WTC11 (cell line): ENCODE results near the gene RIMBP2. TPM values are rescaled to one million over a fixed set of nuclear protein-coding genes. Genes with fewer than 3 reads are reported as not detected.

Experiments
- ATAC-seq: fragments of 200-7000 bp; cut with Tn5 transposase; 2 replicates; pipeline ENCODE4 v1.10.0; 2021; ENCODE audit warnings: mild to moderate bottlenecking, moderate library complexity
- CTCF ChIA-PET: fragments of 300-600 bp; sonication (Branson Sonifier 250); formaldehyde crosslinking; loops from one replicate; lab custom pipeline; 2021; ENCODE audit warnings: antibody characterized with exemption; lab: Charles Lee
- POLR2A ChIA-PET: fragments of 350-600 bp; sonication (Branson Sonifier 250); formaldehyde crosslinking; loops from one replicate; lab custom pipeline; 2021; ENCODE audit warnings: antibody characterized with exemption; lab: Charles Lee
- DNase-seq: peaks from one replicate; pipeline ENCODE4 v3.0.0; 2021; ENCODE audit warnings: low spot score
- H3K27ac Mint-ChIP-seq: 2 replicates; pipeline ENCODE4 v1.8.0; 2021; ENCODE audit warnings: mixed read lengths
- H3K27me3 Mint-ChIP-seq: 2 replicates; pipeline ENCODE4 v1.8.0; 2021; ENCODE audit warnings: low read depth, mild to moderate bottlenecking, moderate library complexity, mixed read lengths
- H3K36me3 Mint-ChIP-seq: 2 replicates; pipeline ENCODE4 v1.8.0; 2021; ENCODE audit warnings: mixed read lengths
- H3K4me1 Mint-ChIP-seq: 2 replicates; pipeline ENCODE4 v1.8.0; 2022; ENCODE audit warnings: mixed read lengths
- H3K4me3 Mint-ChIP-seq: 2 replicates; pipeline ENCODE4 v1.8.0; 2021; ENCODE audit warnings: mild to moderate bottlenecking, moderate library complexity, mixed read lengths
- H3K9me3 Mint-ChIP-seq: 2 replicates; pipeline ENCODE4 v1.8.0; 2021; ENCODE audit warnings: mixed read lengths
- CREM ChIP-seq: sonication (generic); formaldehyde crosslinking; IDR thresholded peaks from 2 replicates; pipeline ENCODE4 v1.8.1; 2022; ENCODE audit warnings: mild to moderate bottlenecking, missing genetic modification reagents, moderate library complexity
- E2F4 ChIP-seq: sonication (generic); formaldehyde crosslinking; IDR thresholded peaks from 2 replicates; pipeline ENCODE4 v1.8.1; 2022; ENCODE audit warnings: low read depth, mild to moderate bottlenecking, moderate library complexity, missing genetic modification reagents, borderline replicate concordance
- E2F5 ChIP-seq: sonication (generic); formaldehyde crosslinking; IDR thresholded peaks from 2 replicates; pipeline ENCODE4 v1.8.1; 2022; ENCODE audit warnings: mild to moderate bottlenecking, moderate library complexity, missing genetic modification reagents
- GABPB1 ChIP-seq: sonication (generic); formaldehyde crosslinking; IDR thresholded peaks from 2 replicates; pipeline ENCODE4 v1.8.1; 2023; ENCODE audit warnings: mild to moderate bottlenecking, missing genetic modification reagents
- GTF2I ChIP-seq: fragments of 250-450 bp; sonication (Bioruptor Pico); conservative IDR thresholded peaks from 2 replicates; pipeline ENCODE4 v1.4.0; 2021; ENCODE audit warnings: mild to moderate bottlenecking
- HMGA2 ChIP-seq: fragments of 250-450 bp; sonication (Bioruptor Pico); IDR thresholded peaks from 2 replicates; pipeline ENCODE4 v1.4.0; 2021; ENCODE audit warnings: mild to moderate bottlenecking, moderate library complexity
- JUN ChIP-seq: sonication (generic); formaldehyde crosslinking; IDR thresholded peaks from 2 replicates; pipeline ENCODE4 v1.8.0; 2023; ENCODE audit warnings: mild to moderate bottlenecking, missing genetic modification reagents
- MLX ChIP-seq: sonication (generic); formaldehyde crosslinking; IDR thresholded peaks from 2 replicates; pipeline ENCODE4 v1.8.1; 2023; ENCODE audit warnings: mild to moderate bottlenecking, missing genetic modification reagents, moderate library complexity
- MYBL2 ChIP-seq: sonication (generic); formaldehyde crosslinking; IDR thresholded peaks from 2 replicates; pipeline ENCODE4 v1.8.1; 2023; ENCODE audit warnings: mild to moderate bottlenecking, moderate library complexity, missing genetic modification reagents
- NR1H2 ChIP-seq: sonication (generic); formaldehyde crosslinking; IDR thresholded peaks from 2 replicates; pipeline ENCODE4 v1.9.0; 2021; ENCODE audit warnings: mild to moderate bottlenecking, moderate library complexity, missing genetic modification reagents
- NR2C2 ChIP-seq: sonication (generic); formaldehyde crosslinking; IDR thresholded peaks from 2 replicates; pipeline ENCODE4 v1.8.0; 2022; ENCODE audit warnings: mild to moderate bottlenecking, missing genetic modification reagents
- OVOL2 ChIP-seq: fragments of 250-450 bp; sonication (Bioruptor Pico); IDR thresholded peaks from 2 replicates; pipeline ENCODE4 v1.9.0; 2021; ENCODE audit warnings: mild to moderate bottlenecking, borderline replicate concordance
- RELA ChIP-seq: sonication (generic); formaldehyde crosslinking; IDR thresholded peaks from 2 replicates; pipeline ENCODE4 v1.8.1; 2022; ENCODE audit warnings: missing genetic modification reagents, mild to moderate bottlenecking, borderline replicate concordance
- SOX15 ChIP-seq: fragments of 250-450 bp; sonication (Bioruptor Pico); IDR thresholded peaks from 2 replicates; pipeline ENCODE4 v1.9.0; 2021; ENCODE audit warnings: mild to moderate bottlenecking
- SP1 ChIP-seq: sonication (generic); formaldehyde crosslinking; conservative IDR thresholded peaks from 2 replicates; pipeline ENCODE4 v1.8.1; 2022; ENCODE audit warnings: missing genetic modification reagents
- TEAD1 ChIP-seq: sonication (generic); formaldehyde crosslinking; IDR thresholded peaks from 2 replicates; pipeline ENCODE4 v1.8.0; 2022; ENCODE audit warnings: mild to moderate bottlenecking, missing genetic modification reagents
- ZMAT4 ChIP-seq: fragments of 250-450 bp; sonication (Bioruptor Pico); IDR thresholded peaks from 2 replicates; pipeline ENCODE4 v1.9.0; 2021; ENCODE audit warnings: mild to moderate bottlenecking
- ZNF138 ChIP-seq: sonication (generic); formaldehyde crosslinking; conservative IDR thresholded peaks from 2 replicates; pipeline ENCODE4 v1.8.1; 2022; ENCODE audit warnings: mild to moderate bottlenecking, moderate library complexity, missing genetic modification reagents
- ZNF232 ChIP-seq: sonication (generic); formaldehyde crosslinking; IDR thresholded peaks from 2 replicates; pipeline ENCODE4 v1.8.0; 2022; ENCODE audit warnings: mild to moderate bottlenecking, missing genetic modification reagents
- total RNA-seq: library from RNA; stranded (reverse); gene quantifications from 3 replicates; pipeline ENCODE4 v1.2.3, GENCODE V29; 2021

The RIMBP2 gene
- total RNA-seq, 1 experiment from 2014 or later, result 2.6 TPM

GRCh38 chr12:130476451-130477135 lies 239.5 kb downstream of the RIMBP2 start:
- peaks cover 8% of the 10 kb centered on the region for H3K4me1 Mint-ChIP-seq
- no peaks in the 10 kb centered on the region for H3K9me3 Mint-ChIP-seq
- no peak for DNase-seq
- H3K27ac Mint-ChIP-seq, result no peak overlapping the region
- POLR2A ChIA-PET, result no interaction called here
- H3K36me3 Mint-ChIP-seq, result no peaks in the 10 kb centered on the region
- ATAC-seq, result no peak
- H3K27me3 Mint-ChIP-seq, result no peaks in the 10 kb centered on the region
- CTCF ChIA-PET, result interaction anchor here (1.5 kb wide), 1 partner anchor 272 kb away, joined by 5 read pairs; no protein-coding TSS in a partner anchor
- no peak overlapping the region for H3K4me3 Mint-ChIP-seq
- TF ChIP-seq E2F5 (CRISPR knock-in tag), result no peak

- DNase-seq (no peak), ATAC-seq (no peak)
- 0 out of 2 replicates have a peak overlapping the region, but pooled peaks have one; percentile 30 for H3K27ac Mint-ChIP-seq
- H3K4me3 Mint-ChIP-seq, result no peak overlapping the region
- H3K9me3 Mint-ChIP-seq, result no peaks in the 10 kb centered on the region
- POLR2A ChIA-PET, result no interaction called here
- CTCF ChIA-PET, result no interaction called here
- H3K36me3 Mint-ChIP-seq, result no peaks in the 10 kb centered on the region
- no peaks in the 10 kb centered on the region for H3K27me3 Mint-ChIP-seq
- TF ChIP-seq SP1 (CRISPR knock-in tag) (no peak), JUN (no peak), CREM (CRISPR knock-in tag) (no peak), ZNF138 (CRISPR knock-in tag) (no peak), OVOL2 (CRISPR knock-in tag) (no peak), MYBL2 (CRISPR knock-in tag) (no peak), ZNF232 (CRISPR knock-in tag) (no peak), SOX15 (CRISPR knock-in tag) (no peak), GABPB1 (CRISPR knock-in tag) (no peak), ZMAT4 (CRISPR knock-in tag) (no peak), HMGA2 (no peak), NR2C2 (CRISPR knock-in tag) (no peak), MLX (CRISPR knock-in tag) (no peak), NR1H2 (CRISPR knock-in tag) (no peak)
- no peaks in the 10 kb centered on the region for H3K4me1 Mint-ChIP-seq
Observed at GRCh38 chr12:130474599-130475269, 241.4 kb downstream of the RIMBP2 start.

- no peaks in the 10 kb centered on the region for H3K36me3 Mint-ChIP-seq
- ATAC-seq, result no peak
- no peaks in the 10 kb centered on the region for H3K9me3 Mint-ChIP-seq
- H3K27ac Mint-ChIP-seq, result no peak overlapping the region
- no peak overlapping the region for H3K4me3 Mint-ChIP-seq
- TF ChIP-seq RELA (CRISPR knock-in tag) (no peak), TEAD1 (CRISPR knock-in tag) (no peak), GTF2I (CRISPR knock-in tag) (no peak)
- ChIA-PET POLR2A (no interaction called here), CTCF (no interaction called here)
- no peaks in the 10 kb centered on the region for H3K4me1 Mint-ChIP-seq
- DNase-seq, result no peak
- H3K27me3 Mint-ChIP-seq, result no peaks in the 10 kb centered on the region
Observed at GRCh38 chr12:130473266-130473665, 242.8 kb downstream of the RIMBP2 start.

- H3K4me1 Mint-ChIP-seq, result peaks cover 15% of the 10 kb centered on the region
- ChIA-PET CTCF (no interaction called here), POLR2A (no interaction called here)
- peaks cover 11% of the 10 kb centered on the region for H3K36me3 Mint-ChIP-seq
- ATAC-seq (no peak), DNase-seq (no peak)
- H3K27ac Mint-ChIP-seq, result no peak overlapping the region
- TF ChIP-seq E2F4 (CRISPR knock-in tag), result no peak
- H3K4me3 Mint-ChIP-seq, result no peak overlapping the region
- H3K9me3 Mint-ChIP-seq, result peaks cover 14% of the 10 kb centered on the region
- H3K27me3 Mint-ChIP-seq, result peaks cover 5% of the 10 kb centered on the region; the same call in 1 of the 2 replicates
Observed at GRCh38 chr12:130470969-130471368, 245.1 kb downstream of the RIMBP2 start.
